HEK293 (cell line): ENCODE measurements around the gene BTBD2.
"Not testable (repeated sequence)": the region's sequence is repeated elsewhere in the genome, so short reads cannot be mapped to it uniquely, and the experiment has no call there.

Source experiments
- CTCF ChIA-PET: fragments of 350-600 bp; formaldehyde crosslinking; extraction: SDS; loops from one replicate; lab custom pipeline; 2021; ENCODE audit warnings: antibody characterized with exemption; lab: Yijun Ruan, JAX
- POLR2A ChIA-PET: fragments of 300-600 bp; formaldehyde crosslinking; extraction: SDS; loops from one replicate; lab custom pipeline; 2020; ENCODE audit warnings: antibody characterized with exemption, inconsistent platforms; lab: Yijun Ruan, JAX
- H3K27ac ChIP-seq: fragments of 200-500 bp; sonication (Bioruptor generic); 2 replicates; pipeline ENCODE4 v1.5.1; 2014; ENCODE audit warnings: low read depth, low read length, control low read depth, inconsistent platforms; ENCODE audit errors: extremely low read depth
- H3K36me3 ChIP-seq, 2 experiments: fragments of 200-500 bp in 1 of 2; sonication (Bioruptor generic) in 1 of 2; 1 replicate in 1 of 2; 2 replicates in 1 of 2; pipeline ENCODE4 v1.5.1; 2014 to 2017; ENCODE audit warnings: inconsistent platforms in 2 of 2, low read length in 2 of 2; ENCODE audit not compliant: control insufficient read depth in 2 of 2, insufficient read depth in 1 of 2
- H3K4me1 ChIP-seq: fragments of 200-500 bp; sonication (Bioruptor generic); 2 replicates; pipeline ENCODE4 v1.5.1; 2014; ENCODE audit warnings: mild to moderate bottlenecking, low read length, inconsistent platforms; ENCODE audit not compliant: control insufficient read depth, insufficient read depth
- H3K4me3 ChIP-seq: 2 replicates; pipeline ENCODE4 v1.5.1; 2011; ENCODE audit warnings: low read depth, mild to moderate bottlenecking, control low read depth, low read length, moderate library complexity
- H3K9me3 ChIP-seq: fragments of 200-500 bp; sonication (Bioruptor generic); 2 replicates; pipeline ENCODE4 v1.5.1; 2014; ENCODE audit warnings: low read depth, low read length, inconsistent platforms; ENCODE audit not compliant: control insufficient read depth, insufficient read depth
- HIC1 ChIP-seq: fragments of 450-650 bp; formaldehyde crosslinking; IDR thresholded peaks from 2 replicates; pipeline ENCODE4 v1.5.1; 2016; ENCODE audit warnings: missing biosample characterization, missing genetic modification characterization
- KLF1 ChIP-seq: fragments of 450-650 bp; formaldehyde crosslinking; IDR thresholded peaks from 2 replicates; pipeline ENCODE4 v1.5.1; 2016; ENCODE audit warnings: missing biosample characterization, missing genetic modification characterization
- KLF8 ChIP-seq: fragments of 450-650 bp; formaldehyde crosslinking; IDR thresholded peaks from 2 replicates; pipeline ENCODE4 v1.5.1; 2016; ENCODE audit warnings: missing biosample characterization, missing genetic modification characterization
- KLF9 ChIP-seq: fragments of 450-650 bp; formaldehyde crosslinking; IDR thresholded peaks from 2 replicates; pipeline ENCODE4 v1.5.1; 2016; ENCODE audit warnings: missing biosample characterization, missing genetic modification characterization, low read depth
- REPIN1 ChIP-seq: fragments of 450-650 bp; formaldehyde crosslinking; IDR thresholded peaks from 2 replicates; pipeline ENCODE4 v1.5.1; 2017; ENCODE audit warnings: missing biosample characterization, missing genetic modification characterization, low read depth
- REST ChIP-seq: fragments of 450-650 bp; formaldehyde crosslinking; IDR thresholded peaks from 2 replicates; pipeline ENCODE4 v1.5.1; 2016; ENCODE audit warnings: missing biosample characterization, missing genetic modification characterization
- ZNF223 ChIP-seq: fragments of 450-650 bp; formaldehyde crosslinking; IDR thresholded peaks from 2 replicates; pipeline ENCODE4 v1.5.1; 2016; ENCODE audit warnings: missing biosample characterization, missing genetic modification characterization
- ZNF600 ChIP-seq: fragments of 450-650 bp; formaldehyde crosslinking; IDR thresholded peaks from 2 replicates; pipeline ENCODE4 v1.5.1; 2016; ENCODE audit warnings: missing biosample characterization, missing genetic modification characterization
- ZSCAN4 ChIP-seq: fragments of 450-650 bp; formaldehyde crosslinking; IDR thresholded peaks from 2 replicates; pipeline ENCODE4 v1.5.1; 2017; ENCODE audit warnings: missing biosample characterization, missing genetic modification characterization

BTBD2 gene

GRCh38 chr19:1990230-1991017 lies 25.1 kb downstream of the BTBD2 start:
- CTCF ChIA-PET, result interaction anchor here (0.6 to 0.9 kb wide), 2 partner anchors 8 to 19 kb away, joined by 3 read pairs; no protein-coding TSS in a partner anchor
- POLR2A ChIA-PET, result interaction anchor here (0.6 kb wide), 1 partner anchor 49 kb away, joined by 6 read pairs; no protein-coding TSS in a partner anchor

GRCh38 chr19:1989513-1990229 lies 25.8 kb downstream of the BTBD2 start:
- H3K36me3 ChIP-seq, result peaks cover 28 to 75% of the 10 kb centered on the region in 2 experiments; a peak in 2 of 3 replicates
- no peaks in the 10 kb centered on the region for H3K9me3 ChIP-seq
- H3K27ac ChIP-seq, result no peak overlapping the region
- TF ChIP-seq HIC1 (tag by site-specific recombination) (peak; percentile 62; the same call in 1 of the 2 replicates), ZNF600 (0 out of 2 replicates have a peak, but pooled peaks have one; percentile 28), KLF1 (tag by site-specific recombination) (no peak)
- TF ChIP-seq, all 188 proteins: peak for 2
- POLR2A ChIA-PET, result no interaction called here
- CTCF ChIA-PET, result interaction anchor here (0.7 kb wide), 1 partner anchor 48 kb away, joined by 3 read pairs; no protein-coding TSS in a partner anchor
- H3K4me3 ChIP-seq, result no peak overlapping the region
- no peaks in the 10 kb centered on the region for H3K4me1 ChIP-seq

More at GRCh38 chr19:1990230-1991017, 25.1 kb downstream of the BTBD2 start:
- Histone ChIP-seq H3K4me1 (no peaks in the 10 kb centered on the region), H3K36me3 (peaks cover 27 to 72% of the 10 kb centered on the region in 2 experiments; a peak in 2 of 3 replicates), H3K4me3 (no peak overlapping the region), H3K27ac (no peak overlapping the region), H3K9me3 (no peaks in the 10 kb centered on the region)
- no peak for TF ChIP-seq REST
- TF ChIP-seq ZNF223 (tag by site-specific recombination), result no peak
- TF ChIP-seq ZSCAN4 (tag by site-specific recombination), result no peak
- peak; percentile 75 for TF ChIP-seq KLF8
- no peak for TF ChIP-seq REPIN1 (tag by site-specific recombination)
- TF ChIP-seq KLF9 (tag by site-specific recombination), result peak; percentile 51

GRCh38 chr19:1988464-1988863 lies 27.1 kb downstream of the BTBD2 start:
- H3K27ac ChIP-seq, result not testable (repeated sequence)
- H3K36me3 ChIP-seq, result peaks cover 24 to 77% of the 10 kb centered on the region in 2 experiments; a peak in 2 of 3 replicates

More at GRCh38 chr19:1988464-1988863, 27.1 kb downstream of the BTBD2 start:
- 0 out of 2 replicates have a peak, but pooled peaks have one; percentile 24 for TF ChIP-seq ZNF600
- H3K4me1 ChIP-seq, H3K4me3 ChIP-seq, H3K9me3 ChIP-seq: not testable (repeated sequence)
- CTCF ChIA-PET, result interaction anchor here (0.6 to 0.7 kb wide), 2 partner anchors 43 to 59 kb away, joined by 3 to 4 read pairs; no protein-coding TSS in a partner anchor
- POLR2A ChIA-PET, result interaction anchor here (0.7 kb wide), 1 partner anchor 9 kb away, joined by 5 read pairs; no protein-coding TSS in a partner anchor
